HepG2 (cell line): ENCODE data around the gene OBP2A. TPM values are rescaled to one million over a fixed set of nuclear protein-coding genes. Genes with fewer than 3 reads are reported as not detected.
A peak's percentile ranks its signal among the peaks of the same experiment; 100 is the strongest.

Experiments used
- ARID5B ChIP-seq: IDR thresholded peaks from 2 replicates; pipeline ENCODE4 v1.4.0; 2020; ENCODE audit warnings: mild to moderate bottlenecking, missing genetic modification reagents
- ATAD3A ChIP-seq: sonication (generic); formaldehyde crosslinking; IDR thresholded peaks from 2 replicates; pipeline ENCODE4 v1.4.0; 2020; ENCODE audit warnings: missing genetic modification reagents
- BHLHE40 ChIP-seq: IDR thresholded peaks from 2 replicates; pipeline ENCODE4 v1.6.1; 2011; ENCODE audit warnings: low read length, improper control_type of control experiment
- FOXP4 ChIP-seq: sonication (generic); formaldehyde crosslinking; IDR thresholded peaks from 2 replicates; pipeline ENCODE4 v1.4.0; 2020; ENCODE audit warnings: missing genetic modification reagents
- PAWR ChIP-seq: sonication (generic); formaldehyde crosslinking; IDR thresholded peaks from 2 replicates; pipeline ENCODE4 v1.4.0; 2020; ENCODE audit warnings: missing genetic modification reagents, mild to moderate bottlenecking, borderline replicate concordance
- POLR2AphosphoS5 ChIP-seq: IDR thresholded peaks from 2 replicates; pipeline ENCODE4 v1.6.1; 2012; ENCODE audit warnings: low read depth, low read length
- WIZ ChIP-seq: sonication (generic); formaldehyde crosslinking; IDR thresholded peaks from 2 replicates; pipeline ENCODE4 v1.5.1; 2020; ENCODE audit warnings: mild to moderate bottlenecking, missing genetic modification reagents
- YY1 ChIP-seq: IDR thresholded peaks from 2 replicates; pipeline ENCODE4 v1.6.1; 2011; ENCODE audit warnings: low read length, low read depth, moderate library complexity, mild to moderate bottlenecking; ENCODE audit not compliant: insufficient read depth, insufficient replicate concordance
- ZNF142 ChIP-seq: sonication (generic); formaldehyde crosslinking; IDR thresholded peaks from 2 replicates; pipeline ENCODE4 v1.4.0; 2020; ENCODE audit warnings: missing genetic modification reagents
- ZNF569 ChIP-seq: sonication (generic); formaldehyde crosslinking; IDR thresholded peaks from 2 replicates; pipeline ENCODE4 v1.5.0; 2020; ENCODE audit warnings: mild to moderate bottlenecking, missing genetic modification reagents, moderate library complexity, borderline replicate concordance
- polyA plus RNA-seq, 8 experiments: library from polyadenylated mRNA; depleted of rRNA in 3 of 8; stranded (reverse) in 7 of 8; unstranded in 1 of 8; fragments of >200 nt; fragmentation: Illumina TruSeq in 4 of 8; extraction: Trizol in 4 of 8; gene quantifications; 2 replicates each; pipeline versions ENCODE4 v1.2.1 to v1.2.3, GENCODE V29; 2011 to 2016; ENCODE audit warnings: low read depth in 4 of 8, missing spikeins in 1 of 8, mixed read lengths in 1 of 8; ENCODE audit not compliant: insufficient read depth in 1 of 8
- total RNA-seq, 5 experiments: library from RNA; depleted of rRNA; stranded (reverse); fragments of >200 nt; fragmentation: Illumina TruSeq; extraction: Trizol; gene quantifications; 2 replicates each; pipeline ENCODE4 v1.2.3, GENCODE V29; 2016; ENCODE audit warnings: low read depth in 1 of 5

OBP2A gene
- total and polyA plus RNA-seq, 2 of the 13 experiments (the other 11 are each of a cell fraction or from before 2014, with no cell fraction given) = 0.32 TPM; not detected in 1

GRCh38 chr9:135500525-135501260, 45.2 kb upstream of the OBP2A start, which contains the start of gene MRPS2 (continued):
- peak; percentile 61 for TF ChIP-seq ARID5B
- peak; percentile 79 for TF ChIP-seq BHLHE40
- TF ChIP-seq FOXP4 (CRISPR knock-in tag) = peak; percentile 52; the same call in 1 of the 2 replicates
- peak; percentile 26; the same call in 1 of the 2 replicates for TF ChIP-seq ATAD3A (CRISPR knock-in tag)
- TF ChIP-seq PAWR (CRISPR knock-in tag) = no peak
- peak; percentile 90 for TF ChIP-seq YY1
- 0 out of 2 replicates have a peak, but pooled peaks have one; percentile 69 for TF ChIP-seq ZNF569 (CRISPR knock-in tag)
- TF ChIP-seq ZNF142 = peak; percentile 72; the same call in 1 of the 2 replicates
- peak; percentile 89; the same call in 1 of the 2 replicates for TF ChIP-seq WIZ (CRISPR knock-in tag)
- TF ChIP-seq POLR2AphosphoS5 = peak; percentile 72
